PC-3 (cell line): ENCODE data around the gene CIB4.

Experiments
- CTCF ChIP-seq: fragments of 300-600 bp; sonication (generic); conservative IDR thresholded peaks from 2 replicates; pipeline ENCODE4 v1.5.1; 2017; ENCODE audit warnings: antibody characterized with exemption, low read depth, mild to moderate bottlenecking, low read length
- EZH2 ChIP-seq: fragments of 300-600 bp; sonication (generic); IDR thresholded peaks from one replicate; pipeline ENCODE4 v1.6.1; 2017; ENCODE audit warnings: antibody characterized with exemption, mild to moderate bottlenecking, low read length; ENCODE audit not compliant: unreplicated experiment
- EZH2phosphoT487 ChIP-seq: fragments of 300-600 bp; sonication (generic); IDR thresholded peaks from 2 replicates; pipeline ENCODE4 v1.6.1; 2018; ENCODE audit warnings: mild to moderate bottlenecking, antibody characterized with exemption, low read length, borderline replicate concordance

- no peak for TF ChIP-seq EZH2
- TF ChIP-seq CTCF, result no peak
- no peak for TF ChIP-seq EZH2phosphoT487
These were observed 71.1 kb downstream of the CIB4 start for GRCh38 chr2:26570083-26570430.
